Stimulated activated effector memory CD8-positive, alpha-beta T cell treated with anti-CD3 and anti-CD28 coated beads, Interleukin-12 subunit alpha, Interleukin-12 subunit beta, amount 100 ng/mL, for 72 hours (primary cell): ENCODE results near the gene PHC1.
"Not testable (repeated sequence)": the region's sequence is repeated elsewhere in the genome, so short reads cannot be mapped to it uniquely, and the experiment has no call there.

Experiments
- ATAC-seq: fragments of 150-1000 bp; cut with Tn5 transposase; 2 replicates; pipeline ENCODE4 v1.10.0; 2021
- DNase-seq, 2 donors: peaks; one replicate each; pipeline ENCODE4 v3.0.0; 2021 to 2022; ENCODE audit warnings: low spot score in 2 of 2
- H3K27ac Mint-ChIP-seq: one replicate; pipeline ENCODE4 v1.8.0; 2022; ENCODE audit warnings: mild to moderate bottlenecking, mixed read lengths
- H3K36me3 Mint-ChIP-seq: one replicate; pipeline ENCODE4 v1.8.0; 2022; ENCODE audit warnings: mild to moderate bottlenecking, mixed read lengths
- H3K4me1 Mint-ChIP-seq: one replicate; pipeline ENCODE4 v1.8.0; 2022; ENCODE audit warnings: mixed read lengths
- H3K4me3 Mint-ChIP-seq: one replicate; pipeline ENCODE4 v1.8.0; 2022; ENCODE audit warnings: mild to moderate bottlenecking, mixed read lengths
- H3K9me3 Mint-ChIP-seq: one replicate; pipeline ENCODE4 v1.8.0; 2022; ENCODE audit warnings: mixed read lengths

PHC1 gene

DNA sequence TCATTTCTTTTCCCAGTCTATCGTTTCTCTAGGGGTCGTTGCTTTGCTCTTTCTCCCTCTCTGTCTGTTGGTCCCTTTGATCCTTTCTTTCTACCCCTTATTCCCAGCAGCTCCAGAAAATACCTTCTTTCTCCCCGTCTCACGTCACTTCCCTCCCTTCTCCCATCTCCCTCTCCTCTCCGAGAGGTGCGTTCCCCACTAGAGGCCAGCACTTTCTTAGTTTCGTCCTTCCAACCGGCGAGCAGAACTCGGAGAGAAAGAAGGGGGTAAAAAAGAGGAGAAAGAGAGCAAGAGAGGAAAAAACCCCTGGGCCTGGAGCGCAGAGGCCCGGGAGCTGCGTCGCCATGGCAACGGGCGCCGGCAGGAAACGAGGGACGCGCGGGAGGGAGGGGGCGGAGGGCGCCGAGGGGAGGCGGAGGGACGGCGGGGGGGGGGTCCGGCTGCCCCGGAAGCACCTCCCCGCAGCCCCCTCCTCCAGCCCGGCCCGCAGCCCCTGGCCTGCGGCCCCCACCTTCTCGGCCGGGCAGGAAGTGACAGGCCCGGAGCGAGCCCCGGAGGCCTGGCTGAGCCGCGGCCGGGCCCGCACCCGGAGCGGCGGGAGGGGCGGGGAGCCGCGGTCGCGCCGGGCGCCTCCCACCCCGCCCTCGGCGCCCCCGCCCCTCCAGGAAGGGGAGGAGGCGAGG lies at the start of gene PHC1:
PHC1 (plus strand) TSS at position 477 of the 683 bp plus-strand sequence. CDS start 3,169 bp downstream, outside the sequence.
- not testable (repeated sequence) for H3K4me1 Mint-ChIP-seq, H3K4me3 Mint-ChIP-seq, H3K9me3 Mint-ChIP-seq, H3K36me3 Mint-ChIP-seq, H3K27ac Mint-ChIP-seq
- ATAC-seq (peak; percentile 82), DNase-seq (peak; percentile 46 to 79)

DNA sequence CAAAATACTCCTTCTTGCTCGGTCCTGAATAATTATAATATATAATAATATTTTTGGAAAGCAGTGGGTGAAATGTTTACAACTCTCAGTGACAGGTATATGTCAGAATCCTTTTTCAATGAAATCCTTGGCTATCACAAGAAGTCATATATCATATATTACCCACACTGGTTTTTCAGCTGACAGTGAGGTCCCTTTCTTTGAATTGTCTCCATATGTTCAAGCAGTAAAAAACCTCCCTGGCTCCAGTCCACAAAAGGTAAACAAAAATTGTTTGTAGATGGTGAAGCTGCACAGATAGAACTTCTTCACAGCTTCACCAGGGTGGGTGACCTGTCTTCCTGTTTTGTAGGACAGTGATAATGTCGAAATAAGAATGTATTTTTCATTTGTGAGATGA lies 47.9 kb upstream of the PHC1 start:
- H3K4me1 Mint-ChIP-seq = peaks cover 5% of the 10 kb centered on the region
- no peak overlapping the region for H3K4me3 Mint-ChIP-seq
- no peaks in the 10 kb centered on the region for H3K9me3 Mint-ChIP-seq
- DNase-seq (no peak), ATAC-seq (no peak)
- H3K27ac Mint-ChIP-seq = no peak overlapping the region
- no peaks in the 10 kb centered on the region for H3K36me3 Mint-ChIP-seq

DNA sequence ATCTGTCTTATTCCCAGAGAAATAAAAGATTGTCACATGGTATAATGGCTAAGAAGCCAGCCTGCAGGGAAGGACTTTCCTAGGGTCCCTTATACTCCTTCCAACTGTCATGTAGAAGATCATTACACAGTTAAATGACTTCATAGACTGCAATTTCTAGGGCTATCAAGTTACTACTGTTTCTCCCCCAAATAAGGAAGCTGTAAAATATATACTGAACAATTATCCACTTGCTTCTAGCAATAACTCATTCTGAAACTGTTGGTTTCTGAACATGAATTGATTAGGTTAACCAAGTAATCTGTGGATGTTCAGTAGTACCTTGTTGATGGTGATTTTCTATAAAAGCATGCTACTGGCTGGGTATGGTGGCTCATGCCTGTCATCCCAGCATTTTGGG lies 47.3 kb upstream of the PHC1 start:
- Mint-ChIP-seq H3K4me1 (peaks cover 5% of the 10 kb centered on the region), H3K4me3 (no peak overlapping the region), H3K9me3 (no peaks in the 10 kb centered on the region), H3K27ac (no peak overlapping the region), H3K36me3 (no peaks in the 10 kb centered on the region)
- DNase-seq (no peak), ATAC-seq (peak; percentile 21)

DNA sequence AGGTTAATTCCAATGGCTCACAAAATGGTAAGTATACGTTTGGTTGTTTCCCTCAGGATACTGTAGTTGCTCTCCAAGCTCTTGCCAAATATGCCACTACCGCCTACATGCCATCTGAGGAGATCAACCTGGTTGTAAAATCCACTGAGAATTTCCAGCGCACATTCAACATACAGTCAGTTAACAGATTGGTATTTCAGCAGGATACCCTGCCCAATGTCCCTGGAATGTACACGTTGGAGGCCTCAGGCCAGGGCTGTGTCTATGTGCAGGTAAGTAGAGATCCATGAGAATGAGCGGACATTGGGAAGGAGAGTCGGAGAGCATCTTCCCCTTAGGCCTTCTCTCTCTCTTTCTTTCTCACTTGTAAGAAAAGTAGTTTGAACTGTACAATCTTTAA lies 46.5 kb upstream of the PHC1 start:
- no peaks in the 10 kb centered on the region for H3K9me3 Mint-ChIP-seq
- no peak overlapping the region for H3K27ac Mint-ChIP-seq
- H3K36me3 Mint-ChIP-seq = no peaks in the 10 kb centered on the region
- peaks cover 5% of the 10 kb centered on the region for H3K4me1 Mint-ChIP-seq
- DNase-seq (no peak), ATAC-seq (no peak)
- H3K4me3 Mint-ChIP-seq = no peak overlapping the region

DNA sequence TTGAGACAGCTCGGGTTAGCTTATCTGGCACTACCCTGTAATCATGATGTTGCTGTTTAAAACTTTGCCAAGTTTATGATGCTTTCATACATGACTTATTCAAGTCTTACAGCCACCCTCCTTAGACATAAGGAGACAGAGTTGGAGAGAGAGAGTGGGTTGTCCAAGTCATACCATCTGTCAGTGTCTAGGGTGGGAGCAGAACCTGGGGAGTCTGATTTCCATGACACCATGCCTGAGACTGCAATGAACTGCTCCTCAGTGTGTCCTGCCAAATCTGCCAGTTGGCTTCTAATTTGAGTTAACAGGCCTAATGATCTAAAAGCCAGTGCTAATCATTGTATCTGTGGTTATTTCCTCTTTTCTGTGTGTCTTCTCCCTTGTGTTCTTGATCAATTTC lies 43.7 kb upstream of the PHC1 start:
- Mint-ChIP-seq H3K9me3 (no peaks in the 10 kb centered on the region), H3K27ac (no peak overlapping the region), H3K4me1 (peaks cover 5% of the 10 kb centered on the region), H3K36me3 (no peaks in the 10 kb centered on the region), H3K4me3 (no peak overlapping the region)
- no peak for ATAC-seq
- DNase-seq = no peak

DNA sequence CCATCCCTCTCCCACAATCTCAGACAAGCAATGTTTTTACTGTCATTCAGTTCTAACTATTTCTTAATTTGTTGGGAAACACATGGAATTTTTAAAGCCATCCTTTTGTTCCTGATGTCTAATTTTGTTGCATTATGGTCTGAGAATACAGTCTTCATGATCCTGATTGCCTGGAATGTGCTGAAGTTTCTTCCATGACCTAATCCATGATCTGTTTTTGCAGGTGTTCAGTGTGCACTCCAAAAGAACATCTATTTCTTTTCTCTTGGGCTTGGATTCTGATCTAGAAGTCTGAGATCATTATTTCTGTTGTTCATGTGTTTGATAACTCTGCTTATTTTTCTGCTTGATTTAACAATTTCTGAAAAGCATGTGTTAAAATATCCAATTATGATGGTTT lies 43.2 kb upstream of the PHC1 start:
- DNase-seq (no peak), ATAC-seq (no peak)
- Mint-ChIP-seq H3K27ac (no peak overlapping the region), H3K4me1 (peaks cover 5% of the 10 kb centered on the region), H3K36me3 (no peaks in the 10 kb centered on the region), H3K9me3 (no peaks in the 10 kb centered on the region), H3K4me3 (no peak overlapping the region)

DNA sequence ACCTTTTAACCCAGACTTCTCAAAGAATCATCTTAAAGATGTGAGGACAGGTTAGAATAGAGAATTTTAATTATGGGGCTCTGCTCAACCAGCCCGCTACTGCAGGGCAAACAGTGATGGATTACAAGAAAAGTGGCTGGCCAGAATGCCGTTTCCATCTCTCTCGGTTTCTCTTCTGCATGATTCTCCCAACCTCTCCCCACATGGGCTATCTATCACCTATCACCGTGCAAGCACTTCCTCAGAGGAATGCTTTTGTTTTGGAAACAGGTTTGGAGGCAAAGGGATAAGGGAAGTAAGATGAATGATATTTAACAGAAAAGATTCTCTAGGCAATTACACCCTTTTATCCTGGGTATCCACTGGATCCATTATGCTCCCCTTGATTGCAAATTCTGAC lies 37.4 kb upstream of the PHC1 start:
- ATAC-seq = no peak
- no peak overlapping the region for H3K4me3 Mint-ChIP-seq
- H3K4me1 Mint-ChIP-seq = no peaks in the 10 kb centered on the region
- H3K27ac Mint-ChIP-seq = no peak overlapping the region
- no peaks in the 10 kb centered on the region for H3K9me3 Mint-ChIP-seq
- DNase-seq = no peak
- H3K36me3 Mint-ChIP-seq = no peaks in the 10 kb centered on the region

DNA sequence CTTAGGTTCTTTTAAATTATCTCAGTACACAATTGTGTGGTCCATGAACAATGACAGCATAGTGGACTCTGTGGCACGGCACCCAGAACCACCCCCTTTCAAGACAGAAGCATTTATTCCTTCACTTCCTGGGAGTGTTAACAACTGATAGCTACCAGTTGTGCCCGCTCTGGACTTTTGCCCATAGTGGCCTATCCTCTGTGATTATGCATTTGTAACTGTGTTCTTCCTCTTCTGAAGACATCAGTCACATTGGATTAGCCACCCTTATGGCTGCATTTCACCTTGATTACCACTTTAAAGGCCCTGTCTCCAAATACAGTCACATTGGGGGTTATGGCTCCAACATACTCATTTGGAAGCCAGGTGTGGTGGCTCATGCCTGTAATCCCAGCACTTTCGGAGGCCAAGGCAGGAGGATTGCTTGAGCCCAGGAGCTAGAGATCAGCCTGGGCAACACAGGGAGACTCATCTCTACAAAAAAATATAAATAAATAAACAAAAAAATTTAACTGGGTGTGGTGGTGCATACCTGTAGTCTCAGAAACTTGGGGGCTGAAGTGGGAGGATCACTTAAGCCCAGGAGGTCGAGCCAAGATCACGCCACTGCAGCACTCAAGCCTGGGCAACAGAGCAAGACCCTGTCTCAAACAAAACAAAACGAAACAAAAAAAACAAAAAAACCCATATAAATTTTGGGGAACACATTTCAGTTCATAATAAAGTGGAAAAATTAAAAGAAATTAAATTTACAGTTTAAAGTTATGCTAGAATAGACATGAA lies 27.6 kb upstream of the PHC1 start:
- Mint-ChIP-seq H3K4me1 (no peaks in the 10 kb centered on the region), H3K4me3 (no peak overlapping the region), H3K27ac (no peak overlapping the region), H3K9me3 (no peaks in the 10 kb centered on the region), H3K36me3 (no peaks in the 10 kb centered on the region)
- DNase-seq (no peak), ATAC-seq (no peak)

DNA sequence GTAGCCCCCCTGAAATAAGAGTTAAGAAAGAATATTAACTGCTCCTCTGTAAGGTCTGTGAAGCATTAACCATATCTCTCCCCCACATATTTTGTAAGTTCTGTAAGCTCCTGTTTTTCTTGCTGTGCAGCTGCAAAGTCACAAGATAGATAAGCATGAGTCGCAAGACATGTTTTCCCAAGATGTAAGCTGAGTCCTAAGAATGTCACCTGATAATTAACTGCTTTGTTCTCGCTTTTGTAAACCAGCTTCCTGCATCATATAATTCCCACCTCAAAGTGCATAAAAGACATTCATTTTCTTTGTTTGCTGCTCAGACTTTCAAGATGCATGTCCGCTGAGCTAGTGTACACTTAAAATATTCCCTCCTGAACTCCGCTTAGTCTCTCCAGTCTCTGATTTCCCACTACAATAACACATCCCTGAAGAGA lies 27.0 kb upstream of the PHC1 start:
- Mint-ChIP-seq H3K9me3 (no peaks in the 10 kb centered on the region), H3K27ac (no peak overlapping the region), H3K4me1 (no peaks in the 10 kb centered on the region), H3K36me3 (no peaks in the 10 kb centered on the region), H3K4me3 (no peak overlapping the region)
- DNase-seq (no peak), ATAC-seq (no peak)

DNA sequence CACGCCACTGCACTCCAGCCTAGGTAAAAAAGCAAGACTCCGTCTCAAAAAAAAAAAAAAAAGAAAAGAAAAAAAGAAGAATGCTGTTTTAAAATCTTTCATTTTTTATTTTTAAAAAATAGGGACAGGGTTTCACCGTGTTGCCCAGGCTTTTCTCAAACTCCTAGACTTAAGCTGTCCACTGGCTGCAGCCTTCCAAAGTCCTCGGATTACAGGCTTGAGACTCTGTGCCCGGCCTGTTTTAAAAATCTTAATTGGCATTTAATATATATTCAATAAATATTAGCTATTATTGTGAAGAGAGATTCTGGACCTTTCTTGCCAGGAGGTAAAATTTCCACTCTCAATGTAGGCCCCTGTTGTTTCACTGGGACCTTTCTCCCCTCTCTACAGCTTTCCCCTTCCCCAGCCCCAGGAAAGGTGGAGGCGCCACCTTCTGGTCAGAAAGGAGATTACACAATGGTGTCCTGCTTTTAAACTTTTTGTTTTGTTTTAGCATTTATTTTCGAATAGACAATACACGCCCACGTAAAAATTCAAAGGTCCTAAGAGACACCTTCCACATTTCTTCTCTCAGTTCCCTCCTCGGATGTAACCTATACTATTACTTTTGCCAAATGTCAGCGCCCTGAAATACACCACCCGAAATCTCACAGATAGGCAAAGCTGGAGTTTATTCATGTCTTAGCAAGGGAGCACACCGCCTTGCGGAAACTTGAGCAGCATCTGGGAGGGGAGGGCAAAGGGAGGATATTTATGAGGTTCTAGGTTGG lies 23.8 kb upstream of the PHC1 start:
- Mint-ChIP-seq H3K9me3 (no peaks in the 10 kb centered on the region), H3K4me3 (peak overlapping the region; percentile 69), H3K27ac (no peak overlapping the region), H3K36me3 (no peaks in the 10 kb centered on the region), H3K4me1 (no peaks in the 10 kb centered on the region)
- ATAC-seq = peak; percentile 68
- DNase-seq = peak; percentile 56 to 78

DNA sequence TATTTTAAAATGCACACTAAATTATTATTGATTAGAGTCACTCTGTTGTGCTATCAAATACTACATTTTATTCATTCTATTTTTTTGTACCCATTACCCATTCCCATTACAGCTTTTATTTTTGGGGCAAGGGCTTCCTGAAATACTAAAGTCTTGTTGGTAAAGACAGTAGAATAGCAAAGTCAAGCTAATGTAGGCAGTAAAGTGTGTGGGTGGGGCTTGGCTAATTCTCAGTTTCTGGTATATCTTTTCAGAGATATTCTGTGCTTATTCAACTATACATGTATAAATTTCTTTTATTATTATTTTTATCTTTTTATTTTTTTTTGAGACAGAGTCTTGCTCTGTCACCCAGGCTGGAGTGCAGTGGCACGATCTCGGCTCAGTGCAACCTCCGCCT lies 22.3 kb upstream of the PHC1 start:
- Mint-ChIP-seq H3K36me3 (no peaks in the 10 kb centered on the region), H3K9me3 (no peaks in the 10 kb centered on the region), H3K4me1 (no peaks in the 10 kb centered on the region), H3K27ac (no peak overlapping the region), H3K4me3 (no peak overlapping the region)
- DNase-seq (no peak), ATAC-seq (no peak)

DNA sequence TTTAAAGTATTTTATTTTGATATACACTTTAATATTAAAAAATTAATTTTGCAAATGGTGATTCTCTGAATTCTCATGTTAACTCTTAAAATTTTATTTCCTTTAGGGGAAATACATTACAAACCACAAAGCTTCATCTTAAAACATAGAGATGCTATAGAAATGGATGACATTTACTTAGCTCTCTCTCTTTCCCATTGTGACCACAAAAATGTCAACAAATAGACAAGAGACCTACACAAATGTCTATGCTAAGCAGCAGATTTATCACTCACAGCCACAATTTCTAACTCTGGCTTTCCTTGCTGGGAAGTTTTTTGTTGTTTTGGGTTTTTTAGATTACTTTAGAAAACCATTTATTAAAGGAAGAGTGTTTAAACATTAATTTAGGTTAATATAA lies 19.9 kb upstream of the PHC1 start:
- Mint-ChIP-seq H3K9me3 (no peaks in the 10 kb centered on the region), H3K36me3 (no peaks in the 10 kb centered on the region), H3K4me1 (no peaks in the 10 kb centered on the region), H3K27ac (no peak overlapping the region), H3K4me3 (no peak overlapping the region)
- ATAC-seq (no peak), DNase-seq (no peak)

DNA sequence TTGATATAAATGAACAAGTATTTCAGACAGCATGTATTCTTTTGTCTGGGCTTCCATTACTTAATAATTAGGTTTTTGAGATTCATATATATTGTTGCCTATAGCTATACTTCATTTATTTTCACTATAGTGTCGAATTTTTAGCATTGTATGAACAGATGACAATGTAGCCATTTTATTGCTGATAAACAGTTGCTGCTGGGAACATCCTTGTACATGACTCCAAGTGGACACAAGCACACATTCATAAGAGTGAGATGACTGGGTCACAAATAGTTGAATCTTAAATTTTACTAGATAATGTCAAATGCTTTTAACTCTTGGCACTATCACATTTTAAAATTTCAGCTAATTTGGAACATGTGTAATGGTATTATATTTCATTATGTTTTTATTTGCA lies 19.3 kb upstream of the PHC1 start:
- DNase-seq = no peak
- no peak overlapping the region for H3K27ac Mint-ChIP-seq
- no peaks in the 10 kb centered on the region for H3K36me3 Mint-ChIP-seq
- no peaks in the 10 kb centered on the region for H3K9me3 Mint-ChIP-seq
- no peak overlapping the region for H3K4me3 Mint-ChIP-seq
- no peak for ATAC-seq
- no peaks in the 10 kb centered on the region for H3K4me1 Mint-ChIP-seq

DNA sequence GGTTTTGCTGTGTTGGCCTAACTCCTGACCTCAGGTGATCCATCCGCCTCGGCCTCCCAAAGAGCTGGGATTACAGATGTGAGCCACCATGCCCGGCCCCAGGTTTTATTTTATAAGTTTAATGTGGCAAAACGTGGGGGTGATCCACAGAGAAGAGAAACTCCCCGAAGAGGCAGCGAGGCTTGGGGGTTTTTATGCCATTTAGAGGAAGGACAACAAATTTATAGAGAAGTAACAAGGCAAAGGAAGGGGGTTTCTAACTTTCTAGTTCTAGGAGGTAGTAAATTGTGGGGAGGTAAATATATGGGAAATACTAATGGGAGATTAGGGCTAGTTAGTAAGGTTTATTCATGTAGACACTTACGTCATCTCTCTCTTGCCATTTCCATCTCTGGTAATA lies 17.2 kb upstream of the PHC1 start:
- H3K9me3 Mint-ChIP-seq = no peaks in the 10 kb centered on the region
- no peak for DNase-seq
- no peaks in the 10 kb centered on the region for H3K36me3 Mint-ChIP-seq
- no peaks in the 10 kb centered on the region for H3K4me1 Mint-ChIP-seq
- ATAC-seq = no peak
- H3K27ac Mint-ChIP-seq = no peak overlapping the region
- no peak overlapping the region for H3K4me3 Mint-ChIP-seq

DNA sequence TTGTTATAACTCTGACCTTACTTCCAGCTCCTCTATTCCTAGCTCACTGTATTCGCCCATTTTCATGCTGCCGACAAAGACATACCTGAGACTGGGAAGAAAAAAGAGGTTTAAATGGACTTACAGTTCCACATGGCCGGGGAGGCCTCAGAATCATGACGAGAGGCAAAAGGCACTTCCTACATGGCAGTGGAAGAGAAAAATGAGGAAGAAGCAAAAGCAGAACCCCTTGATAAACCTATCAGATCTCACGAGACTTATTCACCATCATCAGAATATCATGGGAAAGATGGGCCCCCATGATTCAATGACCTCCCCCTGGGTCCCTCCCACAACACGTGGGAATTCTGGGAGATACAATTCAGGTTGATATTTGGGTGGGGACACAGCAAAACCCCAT lies 14.5 kb upstream of the PHC1 start:
- no peaks in the 10 kb centered on the region for H3K36me3 Mint-ChIP-seq
- no peaks in the 10 kb centered on the region for H3K4me1 Mint-ChIP-seq
- no peaks in the 10 kb centered on the region for H3K9me3 Mint-ChIP-seq
- H3K4me3 Mint-ChIP-seq = no peak overlapping the region
- no peak overlapping the region for H3K27ac Mint-ChIP-seq
- no peak for ATAC-seq
- DNase-seq = no peak

DNA sequence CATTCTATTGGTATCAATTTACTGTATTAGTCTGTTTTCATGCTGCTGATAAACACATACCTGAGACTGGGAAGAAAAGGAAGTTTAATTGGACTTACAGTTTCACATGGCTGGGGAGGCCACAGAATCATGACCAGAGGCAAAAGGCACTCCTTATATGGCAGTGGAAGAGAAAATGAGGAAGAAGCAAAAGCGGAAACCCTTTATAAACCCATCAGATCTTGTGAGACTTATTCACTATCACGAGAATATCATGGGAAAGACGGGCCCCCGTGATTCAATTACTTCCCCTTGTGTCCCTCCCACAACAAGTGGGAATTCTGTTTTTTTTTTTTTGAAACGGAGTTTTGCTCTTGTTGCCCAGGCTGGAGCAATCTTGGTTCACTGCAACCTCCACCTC lies 11.6 kb upstream of the PHC1 start:
- DNase-seq, H3K27ac Mint-ChIP-seq, H3K4me3 Mint-ChIP-seq, H3K36me3 Mint-ChIP-seq, ATAC-seq, H3K4me1 Mint-ChIP-seq, H3K9me3 Mint-ChIP-seq: not testable (repeated sequence)
